CD4-positive, alpha-beta T cell (primary cell): ENCODE results near the gene CHST15. TPM values are rescaled to one million over a fixed set of nuclear protein-coding genes. Genes with fewer than 3 reads are reported as not detected.
A peak's percentile ranks its signal among the peaks of the same experiment; 100 is the strongest.

ENCODE experiments used
- ATAC-seq: fragments of 200-7000 bp; cut with Tn5 transposase; one replicate; pipeline ENCODE4 v1.10.0; 2022; ENCODE audit warnings: mild to moderate bottlenecking; ENCODE audit not compliant: poor library complexity
- CTCF ChIA-PET: fragments of 350-600 bp; sonication (Branson Sonifier 250); formaldehyde crosslinking; loops from one replicate; lab custom pipeline; 2021; ENCODE audit warnings: antibody characterized with exemption, inconsistent platforms; lab: Charles Lee
- POLR2A ChIA-PET: fragments of 350-600 bp; sonication (Branson Sonifier 250); formaldehyde crosslinking; loops from one replicate; lab custom pipeline; 2021; ENCODE audit warnings: antibody characterized with exemption, inconsistent platforms; lab: Charles Lee
- DNase-seq, 14 experiments: peaks; one replicate each; pipeline ENCODE4 v3.0.0-alpha.2; 2013 to 2020; ENCODE audit warnings: mixed read lengths in 2 of 14
- H3K27ac ChIP-seq, 2 donors: one replicate each; pipeline versions ENCODE4 v1.5.1 to v1.7.0; 2013; ENCODE audit warnings: low read length in 2 of 2, low read depth in 1 of 2, mild to moderate bottlenecking in 1 of 2
- H3K27me3 ChIP-seq, 2 experiments: 1 replicate in 1 of 2; 2 replicates in 1 of 2; pipeline versions ENCODE4 v1.6.1 to v1.7.0; 2013; ENCODE audit warnings: low read length in 2 of 2, control low read depth in 1 of 2, mild to moderate bottlenecking in 1 of 2, moderate library complexity in 1 of 2; ENCODE audit not compliant: insufficient read depth in 2 of 2, control insufficient read depth in 1 of 2
- H3K36me3 ChIP-seq: one replicate; pipeline ENCODE4 v1.6.1; 2013; ENCODE audit warnings: low read length, control low read depth; ENCODE audit not compliant: insufficient read depth
- H3K4me1 ChIP-seq: one replicate; pipeline ENCODE4 v1.6.1; 2013; ENCODE audit warnings: low read length, control low read depth; ENCODE audit not compliant: insufficient read depth
- H3K4me3 ChIP-seq: one replicate; pipeline ENCODE4 v1.5.1; 2013; ENCODE audit warnings: mild to moderate bottlenecking, low read length, moderate library complexity
- H3K9me3 ChIP-seq, 2 experiments: 1 replicate in 1 of 2; 2 replicates in 1 of 2; pipeline versions ENCODE4 v1.6.1 to v1.7.0; 2013; ENCODE audit warnings: low read length in 2 of 2, mild to moderate bottlenecking in 2 of 2, control low read depth in 1 of 2, moderate library complexity in 1 of 2; ENCODE audit not compliant: control insufficient read depth in 1 of 2, insufficient read depth in 1 of 2
- H3K27ac Mint-ChIP-seq: one replicate; pipeline ENCODE4 v1.8.0; 2020; ENCODE audit warnings: mixed read lengths
- H3K27me3 Mint-ChIP-seq: one replicate; pipeline ENCODE4 v1.8.0; 2021; ENCODE audit warnings: mixed read lengths
- H3K36me3 Mint-ChIP-seq: one replicate; pipeline ENCODE4 v1.8.0; 2021; ENCODE audit warnings: low read depth, mixed read lengths
- H3K4me1 Mint-ChIP-seq: one replicate; pipeline ENCODE4 v1.8.0; 2021; ENCODE audit warnings: low read depth, mixed read lengths
- H3K4me3 Mint-ChIP-seq: one replicate; pipeline ENCODE4 v1.8.0; 2020; ENCODE audit warnings: mild to moderate bottlenecking, mixed read lengths
- H3K9me3 Mint-ChIP-seq: one replicate; pipeline ENCODE4 v1.8.0; 2020; ENCODE audit warnings: mixed read lengths
- intact Hi-C, 2 experiments: fragments of 100-400 bp; cut with DNase I in 1 of 2; cut with micrococcal nuclease in 1 of 2; formaldehyde crosslinking; loops; one replicate each; pipeline versions ENCODE4 v1.15.1 to v1.9.0; 2023 to 2025; cut with DNase I, micrococcal nuclease
- total RNA-seq, 174 experiments: library from RNA in 2 of 174; stranded (reverse) in 2 of 174; gene quantifications; one replicate each; pipeline ENCODE4 v1.2.3 and lab custom pipeline; 2021 to 2026
- TF ChIP-seq, protein P1 (sequence below): fragments of 200-600 bp; IDR thresholded peaks from one replicate; pipeline ENCODE4 v1.8.0; 2022; ENCODE audit warnings: antibody characterized with exemption, mild to moderate bottlenecking

The CHST15 gene
- total RNA-seq, 2 experiments from 2014 or later = 0.42 to 0.52 TPM

DNA sequence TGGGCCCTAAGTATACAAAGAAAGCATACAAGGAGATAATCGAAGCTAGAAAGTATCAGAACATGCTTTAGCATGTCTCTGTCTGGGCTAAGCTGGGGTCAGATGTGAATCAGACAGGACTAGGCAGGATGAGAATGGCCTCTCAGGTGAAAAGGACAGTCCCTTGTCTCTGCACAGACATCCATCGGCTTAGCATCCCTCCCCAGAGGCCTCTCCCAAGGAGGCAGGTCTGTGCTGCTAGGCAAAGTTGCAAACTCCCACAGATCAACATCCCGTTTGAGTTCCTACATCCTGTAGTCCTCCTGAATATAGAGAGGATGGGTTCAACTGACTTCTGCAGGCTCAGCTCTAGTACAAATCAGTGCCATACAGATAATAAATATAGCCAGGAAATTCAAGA, 24.5 kb downstream of the CHST15 start:
- Mint-ChIP-seq H3K9me3 (no peaks in the 10 kb centered on the region), H3K27ac (no peak overlapping the region), H3K36me3 (no peaks in the 10 kb centered on the region), H3K4me3 (no peak overlapping the region), H3K27me3 (no peaks in the 10 kb centered on the region), H3K4me1 (peaks cover 31% of the 10 kb centered on the region)
- DNase-seq (no peak), ATAC-seq (no peak)
- Histone ChIP-seq H3K27me3 (peaks cover 0 to 2% of the 10 kb centered on the region in 2 experiments), H3K36me3 (no peaks in the 10 kb centered on the region), H3K4me3 (no peak overlapping the region), H3K9me3 (no peaks in the 10 kb centered on the region), H3K4me1 (peaks cover 4% of the 10 kb centered on the region), H3K27ac (no peak overlapping the region)
- intact Hi-C loops = no loop called here
- POLR2A ChIA-PET = no interaction called here
- CTCF ChIA-PET = no interaction called here
- TF ChIP-seq, protein P1, sequence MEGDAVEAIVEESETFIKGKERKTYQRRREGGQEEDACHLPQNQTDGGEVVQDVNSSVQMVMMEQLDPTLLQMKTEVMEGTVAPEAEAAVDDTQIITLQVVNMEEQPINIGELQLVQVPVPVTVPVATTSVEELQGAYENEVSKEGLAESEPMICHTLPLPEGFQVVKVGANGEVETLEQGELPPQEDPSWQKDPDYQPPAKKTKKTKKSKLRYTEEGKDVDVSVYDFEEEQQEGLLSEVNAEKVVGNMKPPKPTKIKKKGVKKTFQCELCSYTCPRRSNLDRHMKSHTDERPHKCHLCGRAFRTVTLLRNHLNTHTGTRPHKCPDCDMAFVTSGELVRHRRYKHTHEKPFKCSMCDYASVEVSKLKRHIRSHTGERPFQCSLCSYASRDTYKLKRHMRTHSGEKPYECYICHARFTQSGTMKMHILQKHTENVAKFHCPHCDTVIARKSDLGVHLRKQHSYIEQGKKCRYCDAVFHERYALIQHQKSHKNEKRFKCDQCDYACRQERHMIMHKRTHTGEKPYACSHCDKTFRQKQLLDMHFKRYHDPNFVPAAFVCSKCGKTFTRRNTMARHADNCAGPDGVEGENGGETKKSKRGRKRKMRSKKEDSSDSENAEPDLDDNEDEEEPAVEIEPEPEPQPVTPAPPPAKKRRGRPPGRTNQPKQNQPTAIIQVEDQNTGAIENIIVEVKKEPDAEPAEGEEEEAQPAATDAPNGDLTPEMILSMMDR = no peak

DNA sequence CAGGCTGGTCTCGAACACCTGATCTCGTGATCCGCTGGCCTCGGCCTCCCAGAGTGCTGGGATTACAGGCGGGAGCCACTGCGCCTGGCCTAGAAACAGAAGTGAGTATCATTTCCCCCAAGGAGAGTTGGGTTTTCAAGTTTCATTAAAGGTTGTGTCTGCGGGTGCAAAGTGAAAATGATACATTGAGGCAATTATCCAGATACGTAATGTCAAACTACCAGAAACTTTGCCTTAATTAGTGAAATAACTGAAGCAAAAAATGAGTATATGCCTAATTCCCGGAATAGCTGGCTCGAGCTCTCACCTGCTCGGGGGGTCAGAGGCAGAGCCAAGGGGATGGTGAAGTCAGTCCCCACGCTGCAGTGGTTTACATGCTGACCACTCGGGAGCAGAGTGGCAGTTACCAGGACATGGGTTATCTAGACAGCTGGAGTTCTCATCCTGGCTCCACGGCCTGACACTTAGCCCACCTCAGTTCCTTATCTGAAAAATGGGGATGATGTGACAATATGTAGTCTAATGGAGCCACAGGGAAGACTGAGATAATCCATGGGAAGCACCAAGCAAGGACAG, 25.5 kb downstream of the CHST15 start:
- POLR2A ChIA-PET = no interaction called here

DNA sequence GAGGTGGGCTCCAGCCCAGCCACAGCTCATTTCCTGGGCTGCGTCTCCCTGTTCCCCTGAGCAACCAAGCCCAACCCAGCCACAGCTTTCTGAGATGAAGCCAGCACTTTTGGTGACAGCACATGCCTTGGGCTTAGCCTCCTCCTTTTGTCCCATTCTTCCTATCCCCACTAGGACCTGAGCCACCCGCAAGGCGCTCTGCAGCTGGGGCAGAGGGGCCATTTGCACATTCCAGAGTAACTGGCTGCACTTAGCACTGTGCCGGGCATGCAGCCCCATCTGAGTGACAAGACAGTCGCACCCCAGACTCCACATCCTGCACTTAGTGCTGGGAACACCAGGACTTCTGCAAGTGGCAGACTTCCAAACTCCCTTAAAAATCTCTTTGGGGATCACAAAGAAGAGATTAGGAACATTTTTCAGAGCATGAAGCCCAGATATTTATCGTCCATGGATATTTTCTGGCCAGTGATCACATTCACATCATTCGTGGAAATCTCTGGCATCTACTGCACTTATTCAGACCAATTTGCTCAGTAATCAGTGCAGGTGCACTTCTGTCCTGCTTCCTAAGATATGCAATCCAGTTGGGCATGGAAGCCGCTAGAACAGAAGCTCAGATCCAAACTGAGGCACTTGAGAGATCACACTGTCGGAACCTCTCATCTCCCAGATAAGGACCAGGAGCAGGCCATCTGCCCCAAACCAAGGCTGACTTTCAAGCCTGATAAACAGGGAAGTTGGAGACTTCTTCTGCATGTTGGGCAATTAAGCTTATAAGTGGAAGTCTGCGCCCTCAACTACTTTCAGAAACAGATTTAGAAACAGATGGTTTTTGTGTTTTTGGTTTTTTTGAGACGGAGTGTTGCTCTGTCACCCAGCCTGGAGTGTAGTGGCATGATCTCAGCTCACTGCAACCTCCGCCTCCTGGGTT, 26.4 kb downstream of the CHST15 start:
- Histone ChIP-seq H3K4me3 (no peak overlapping the region), H3K4me1 (peaks cover 4% of the 10 kb centered on the region)

More for the DNA sequence above, 25.5 kb downstream of the CHST15 start:
- CTCF ChIA-PET = no interaction called here
- no peak overlapping the region for H3K4me3 ChIP-seq
- no peak overlapping the region for H3K27ac Mint-ChIP-seq
- TF ChIP-seq, protein P1 = no peak
- H3K36me3 Mint-ChIP-seq = no peaks in the 10 kb centered on the region
- DNase-seq = no peak
- H3K27ac ChIP-seq = no peak overlapping the region
- intact Hi-C loops = no loop called here
- H3K4me3 Mint-ChIP-seq = no peak overlapping the region
- no peaks in the 10 kb centered on the region for H3K27me3 Mint-ChIP-seq
- peaks cover 37% of the 10 kb centered on the region for H3K4me1 Mint-ChIP-seq
- H3K4me1 ChIP-seq = peaks cover 4% of the 10 kb centered on the region
- H3K27me3 ChIP-seq = no peaks in the 10 kb centered on the region
- H3K36me3 ChIP-seq = no peaks in the 10 kb centered on the region
- no peak for ATAC-seq
- H3K9me3 ChIP-seq = no peaks in the 10 kb centered on the region
- no peaks in the 10 kb centered on the region for H3K9me3 Mint-ChIP-seq

More for the DNA sequence above, 26.4 kb downstream of the CHST15 start:
- Mint-ChIP-seq H3K4me3 (no peak overlapping the region), H3K27me3 (no peaks in the 10 kb centered on the region), H3K36me3 (no peaks in the 10 kb centered on the region), H3K9me3 (no peaks in the 10 kb centered on the region), H3K4me1 (peaks cover 35% of the 10 kb centered on the region), H3K27ac (peak overlapping the region; percentile 49)
- Histone ChIP-seq H3K9me3 (no peaks in the 10 kb centered on the region), H3K27me3 (no peaks in the 10 kb centered on the region), H3K27ac (no peak overlapping the region), H3K36me3 (no peaks in the 10 kb centered on the region)
- intact Hi-C loops = no loop called here
- TF ChIP-seq, protein P1 = no peak
- ChIA-PET POLR2A (no interaction called here), CTCF (interaction anchor here (0.7 kb wide), 1 partner anchor 15 kb away, joined by 4 read pairs; no protein-coding TSS in a partner anchor)
- no peak for ATAC-seq
- peak in 3 of 14 experiments; percentile 23 to 31 (median 31) for DNase-seq
